ENCODE measurements around the gene PHF11. TPM values are rescaled to one million over a fixed set of nuclear protein-coding genes. Genes with fewer than 3 reads are reported as not detected.

PHF11 gene
- total and polyA plus RNA-seq, 2 of the 8 experiments (the other 6 are each of a cell fraction or from before 2014, with no cell fraction given), result 6.1 to 8.1 TPM

GRCh38 chr13:49521224-49521623 is 25.5 kb downstream of the PHF11 start:
- no peak overlapping the region for H2BK15ac ChIP-seq (ENCODE audit: low read length)
- no peak overlapping the region for H3K18ac ChIP-seq (ENCODE audit: extremely low read depth, low read length)
- H3K4me2 ChIP-seq (ENCODE audit: insufficient read depth in 1 of 2, low read depth in 2 of 2, low read length in 2 of 2), result no peak overlapping the region
- H3K4me3 ChIP-seq (ENCODE audit: extremely low read depth in 1 of 4, insufficient read depth in 2 of 4, low read depth in 3 of 4, low read length in 4 of 4), result no peak overlapping the region
- DNase-seq (ENCODE audit: low read depth in 1 of 2, low spot score in 2 of 2), result no peak
- H4K91ac ChIP-seq (replicated peaks; ENCODE audit: insufficient read length, low read length), result no peak overlapping the region
- CTCF ChIA-PET (ENCODE audit: partially characterized antibody), result interaction anchor here (1.1 kb wide), 1 partner anchor 28 kb away, joined by 3 read pairs; no protein-coding TSS in a partner anchor
- H2BK5ac ChIP-seq (ENCODE audit: low read depth, low read length), result no peak overlapping the region
- 78% methylated on average over 4 of the region's 4 CpGs; no CpG with 5 or more reads in 1 of the 2 experiments for WGBS, 2 experiments (ENCODE audit: extremely low coverage in 1 of 2, insufficient coverage in 1 of 2, insufficient read length in 1 of 2, insufficient replicate concordance in 2 of 2, low coverage in 1 of 2, low lambda C conversion rate in 2 of 2, missing lambda C conversion rate in 1 of 2)
- no peaks in the 10 kb centered on the region for H3K23me2 ChIP-seq (ENCODE audit: low read depth, low read length)
- H3K23ac ChIP-seq (ENCODE audit: insufficient read length), result no peak overlapping the region
- no peak overlapping the region for H3K4ac ChIP-seq (replicated peaks; ENCODE audit: insufficient read length, low read depth, low read length)
- no peak overlapping the region for H3K56ac ChIP-seq (replicated peaks; ENCODE audit: insufficient read length, low read depth, low read length)
- H4K8ac ChIP-seq (ENCODE audit: extremely low read depth, insufficient read depth, low read length), result no peak overlapping the region
- H3K27me3 ChIP-seq (replicated peaks in 1 of 4; ENCODE audit: control insufficient read depth in 3 of 4, extremely low read depth in 1 of 4, insufficient read depth in 3 of 4, low read length in 3 of 4), result no peaks in the 10 kb centered on the region
- H3K79me1 ChIP-seq (ENCODE audit: low read depth, low read length), result no peaks in the 10 kb centered on the region
- no peaks in the 10 kb centered on the region for H3K4me1 ChIP-seq (replicated peaks in 1 of 4; ENCODE audit: control insufficient read depth in 3 of 4, insufficient read depth in 4 of 4, low read length in 3 of 4)
- H3K79me2 ChIP-seq (ENCODE audit: control insufficient read depth in 1 of 2, insufficient read depth in 2 of 2, low read length in 2 of 2), result no peaks in the 10 kb centered on the region
- POLR2A ChIA-PET (ENCODE audit: partially characterized antibody), result no interaction called here
- no peak overlapping the region for H3K14ac ChIP-seq (ENCODE audit: insufficient read length)
- H3K27ac ChIP-seq (ENCODE audit: low read depth, low read length), result no peak overlapping the region
- no peaks in the 10 kb centered on the region for H4K20me1 ChIP-seq (replicated peaks in 1 of 2; ENCODE audit: control insufficient read depth in 1 of 2, insufficient read depth in 2 of 2, low read length in 2 of 2)
- no peaks in the 10 kb centered on the region for H3K36me3 ChIP-seq (ENCODE audit: control insufficient read depth in 2 of 4, insufficient read depth in 4 of 4, low read length in 3 of 4)
- no peak overlapping the region for H2AFZ ChIP-seq (ENCODE audit: low read length)
- FAIRE-seq, result no peak
- H3K9ac ChIP-seq (replicated peaks in 1 of 4; ENCODE audit: extremely low read depth in 1 of 4, low read depth in 3 of 4, low read length in 3 of 4), result no peak overlapping the region
- H2AK5ac ChIP-seq (ENCODE audit: low read depth, low read length), result no peak overlapping the region
- no peak overlapping the region for H4K5ac ChIP-seq (ENCODE audit: insufficient read length, low read depth, low read length)
- H2BK12ac ChIP-seq (ENCODE audit: low read depth, low read length), result no peak overlapping the region
- H2BK120ac ChIP-seq (replicated peaks; ENCODE audit: low read depth, low read length), result no peak overlapping the region
- H2BK20ac ChIP-seq (ENCODE audit: low read length), result no peak overlapping the region
- no peaks in the 10 kb centered on the region for H3K9me3 ChIP-seq (ENCODE audit: insufficient read depth in 2 of 2, low read depth in 1 of 2, low read length in 1 of 2)
- TF ChIP-seq RFX5 (IDR thresholded peaks at IDR 0.05; ENCODE audit: borderline replicate concordance, low read depth, low read length) (no peak), RAD21 (IDR thresholded peaks at IDR 0.05 in 1 of 2, conservative IDR thresholded peaks at IDR 0.05 in 1 of 2; ENCODE audit: low read depth in 2 of 2, low read length in 2 of 2) (no peak), SAP30 (IDR thresholded peaks at IDR 0.05; ENCODE audit: insufficient read depth, insufficient replicate concordance, low read length) (no peak), RXRA (IDR thresholded peaks at IDR 0.05; ENCODE audit: insufficient read depth, low read depth, low read length) (no peak), USF2 (IDR thresholded peaks at IDR 0.05; ENCODE audit: low read length) (no peak), EP300 (IDR thresholded peaks at IDR 0.05; ENCODE audit: borderline replicate concordance in 1 of 2, low read depth in 2 of 2, low read length in 2 of 2) (no peak), CEBPB (IDR thresholded peaks at IDR 0.05; ENCODE audit: low read depth, low read length) (no peak), MAFK (IDR thresholded peaks at IDR 0.05; ENCODE audit: low read depth, low read length) (no peak), CBX8 (IDR thresholded peaks at IDR 0.05; ENCODE audit: borderline replicate concordance, low read depth, low read length) (no peak), TCF12 (IDR thresholded peaks at IDR 0.05; ENCODE audit: low read depth, low read length) (no peak), EZH2 (IDR thresholded peaks at IDR 0.05; ENCODE audit: low read depth, low read length, severe bottlenecking) (no peak), ZNF274 (IDR thresholded peaks at IDR 0.05; ENCODE audit: borderline replicate concordance, extremely low read depth, low read length) (no peak), SRF (IDR thresholded peaks at IDR 0.05; ENCODE audit: low read depth, low read length) (no peak)
